ENCODE data around the gene GOLGA6B. TPM values are rescaled to one million over a fixed set of nuclear protein-coding genes. Genes with fewer than 3 reads are reported as not detected.
"Not testable (repeated sequence)": the region's sequence is repeated elsewhere in the genome, so short reads cannot be mapped to it uniquely, and the experiment has no call there.

The GOLGA6B gene
- total RNA-seq, 1 donor from 2014 or later = not detected

GRCh38 chr15:72663931-72664330 is 9.4 kb downstream of the GOLGA6B start:
- intact Hi-C loops (cut with DNase I); ATAC-seq; H3K36me3 ChIP-seq; H3K4me1 ChIP-seq; H3K27me3 ChIP-seq (ENCODE audit: low read depth); H3K9me3 ChIP-seq; DNase-seq; H3K4me3 ChIP-seq; H3K27ac ChIP-seq: not testable (repeated sequence)

DNA sequence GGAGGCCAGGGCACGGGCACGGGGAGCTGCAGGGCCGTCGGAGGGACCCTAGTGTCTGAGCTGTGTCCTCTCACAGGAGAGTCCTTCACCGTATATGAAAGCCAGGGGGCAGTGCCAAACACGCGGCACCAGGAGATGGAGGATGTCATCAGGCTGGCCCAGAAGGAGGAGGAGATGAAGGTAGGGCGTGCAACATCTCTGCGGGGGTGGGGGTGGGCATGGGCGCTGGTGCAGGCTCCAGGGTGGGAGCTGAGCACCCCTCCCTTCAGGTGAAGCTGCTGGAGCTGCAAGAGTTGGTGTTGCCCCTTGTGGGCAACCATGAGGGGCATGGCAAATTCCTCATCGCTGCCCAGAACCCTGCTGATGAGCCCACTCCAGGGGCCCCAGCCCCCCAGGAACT is 11.2 kb downstream of the GOLGA6B start:
- intact Hi-C loops (cut with DNase I); H3K27me3 ChIP-seq (ENCODE audit: low read depth); ATAC-seq; DNase-seq; H3K9me3 ChIP-seq; H3K4me3 ChIP-seq; H3K27ac ChIP-seq; H3K36me3 ChIP-seq; H3K4me1 ChIP-seq: not testable (repeated sequence)

DNA sequence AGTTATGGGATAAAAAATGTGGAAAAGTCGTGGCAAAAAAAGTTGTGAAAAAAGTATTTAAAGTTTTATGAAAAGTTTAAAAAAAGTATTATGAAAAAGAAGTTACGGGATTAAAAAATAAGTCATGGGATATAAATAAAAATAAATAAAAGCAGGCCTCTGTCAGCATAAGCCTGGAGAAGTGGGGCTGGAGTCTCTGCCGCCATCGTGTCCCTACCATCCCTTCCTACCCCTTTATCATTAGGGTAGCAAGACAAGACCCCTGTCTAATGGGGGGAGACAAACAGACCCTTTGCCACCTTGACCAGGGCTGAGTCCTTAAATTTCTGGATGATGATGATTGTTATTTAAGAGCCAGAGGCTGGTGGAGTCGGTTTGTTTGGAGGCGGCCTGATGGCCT is 15.3 kb downstream of the GOLGA6B start:
- H3K27ac ChIP-seq; H3K9me3 ChIP-seq; H3K36me3 ChIP-seq; H3K4me3 ChIP-seq; intact Hi-C loops (cut with DNase I); H3K4me1 ChIP-seq; H3K27me3 ChIP-seq (ENCODE audit: low read depth); DNase-seq: not testable (repeated sequence)
- ATAC-seq = peak in 1 of 2 donors; percentile 56

DNA sequence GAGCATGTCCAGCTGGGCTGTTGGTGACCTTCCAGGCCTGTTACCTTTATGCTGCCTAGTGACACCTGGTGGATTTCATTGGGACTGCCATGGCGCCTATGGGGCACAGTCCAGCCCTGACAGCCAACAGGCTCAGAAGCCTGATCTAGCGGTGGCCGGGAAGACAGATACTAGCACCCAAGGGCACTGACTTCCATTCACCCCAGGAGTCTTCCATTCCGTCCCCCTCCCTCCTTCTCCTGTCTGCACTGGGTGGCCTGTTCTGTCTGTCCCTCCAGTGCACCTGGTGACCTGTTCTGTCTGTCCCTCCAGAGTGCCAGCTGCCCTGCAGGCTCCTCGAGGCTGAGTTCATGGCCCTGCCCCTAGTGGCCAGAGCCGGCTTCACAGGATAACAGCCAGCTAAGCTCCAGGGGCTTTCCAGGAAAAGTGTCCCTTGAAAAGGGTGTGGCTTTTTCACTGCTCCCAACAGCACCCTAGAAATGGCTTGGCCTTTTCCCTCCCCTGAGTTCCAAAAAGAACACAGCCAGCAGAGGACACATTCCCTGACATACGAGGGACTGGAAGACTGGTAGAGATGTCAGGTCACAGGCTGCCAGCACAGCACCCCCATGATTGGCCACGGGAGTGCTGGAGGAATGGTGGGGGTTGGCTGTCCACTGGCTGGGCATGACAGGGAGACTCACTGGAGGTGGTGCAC is 16.3 kb downstream of the GOLGA6B start:
- DNase-seq (peak; percentile 89), ATAC-seq (peak; percentile 98 to 99)
- H3K27ac ChIP-seq; intact Hi-C loops (cut with DNase I); H3K36me3 ChIP-seq; H3K4me1 ChIP-seq; H3K9me3 ChIP-seq; H3K27me3 ChIP-seq (ENCODE audit: low read depth): not testable (repeated sequence)
- TF ChIP-seq, protein P1, sequence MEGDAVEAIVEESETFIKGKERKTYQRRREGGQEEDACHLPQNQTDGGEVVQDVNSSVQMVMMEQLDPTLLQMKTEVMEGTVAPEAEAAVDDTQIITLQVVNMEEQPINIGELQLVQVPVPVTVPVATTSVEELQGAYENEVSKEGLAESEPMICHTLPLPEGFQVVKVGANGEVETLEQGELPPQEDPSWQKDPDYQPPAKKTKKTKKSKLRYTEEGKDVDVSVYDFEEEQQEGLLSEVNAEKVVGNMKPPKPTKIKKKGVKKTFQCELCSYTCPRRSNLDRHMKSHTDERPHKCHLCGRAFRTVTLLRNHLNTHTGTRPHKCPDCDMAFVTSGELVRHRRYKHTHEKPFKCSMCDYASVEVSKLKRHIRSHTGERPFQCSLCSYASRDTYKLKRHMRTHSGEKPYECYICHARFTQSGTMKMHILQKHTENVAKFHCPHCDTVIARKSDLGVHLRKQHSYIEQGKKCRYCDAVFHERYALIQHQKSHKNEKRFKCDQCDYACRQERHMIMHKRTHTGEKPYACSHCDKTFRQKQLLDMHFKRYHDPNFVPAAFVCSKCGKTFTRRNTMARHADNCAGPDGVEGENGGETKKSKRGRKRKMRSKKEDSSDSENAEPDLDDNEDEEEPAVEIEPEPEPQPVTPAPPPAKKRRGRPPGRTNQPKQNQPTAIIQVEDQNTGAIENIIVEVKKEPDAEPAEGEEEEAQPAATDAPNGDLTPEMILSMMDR (IDR thresholded peaks at IDR 0.05) = peak; percentile 66
- peak overlapping the region; percentile 30 for H3K4me3 ChIP-seq

DNA sequence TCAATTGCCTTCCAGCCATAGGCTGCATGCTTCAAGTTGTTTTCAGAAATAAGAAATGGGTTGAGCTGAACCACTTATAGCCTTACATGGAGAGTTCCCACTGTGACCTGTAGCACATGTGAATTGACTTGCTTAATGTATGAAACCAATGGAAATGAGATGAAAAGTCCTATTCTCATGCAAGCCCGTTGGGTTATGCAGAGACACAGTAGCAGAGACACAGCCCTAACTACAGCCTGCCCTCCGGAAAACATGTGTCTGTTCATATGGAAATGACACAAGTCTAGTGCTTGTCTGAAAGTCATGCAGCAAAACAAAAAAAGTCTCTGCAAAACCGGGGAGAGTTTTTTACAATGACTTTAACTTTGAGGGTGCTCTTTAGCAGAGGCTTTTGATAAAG is 17.0 kb downstream of the GOLGA6B start:
- Histone ChIP-seq H3K27ac (no peak overlapping the region), H3K27me3 (ENCODE audit: low read depth) (peaks cover 7% of the 10 kb centered on the region), H3K36me3 (no peaks in the 10 kb centered on the region), H3K4me1 (peaks cover 4% of the 10 kb centered on the region), H3K9me3 (no peaks in the 10 kb centered on the region), H3K4me3 (no peak overlapping the region)
- intact Hi-C loops (cut with DNase I) = no loop called here
- ATAC-seq (no peak), DNase-seq (no peak)
- TF ChIP-seq, protein P1 (IDR thresholded peaks at IDR 0.05) = no peak

GRCh38 chr15:72676838-72677237 is 22.3 kb downstream of the GOLGA6B start:
- H3K27ac ChIP-seq = no peak overlapping the region
- intact Hi-C loops (cut with DNase I) = no loop called here
- peaks cover 23% of the 10 kb centered on the region for H3K27me3 ChIP-seq (ENCODE audit: low read depth)
- H3K36me3 ChIP-seq = no peaks in the 10 kb centered on the region
- ATAC-seq = no peak
- H3K9me3 ChIP-seq = no peaks in the 10 kb centered on the region
- H3K4me3 ChIP-seq = no peak overlapping the region
- DNase-seq = no peak
- TF ChIP-seq, protein P1 (IDR thresholded peaks at IDR 0.05) = no peak
- H3K4me1 ChIP-seq = no peaks in the 10 kb centered on the region

DNA sequence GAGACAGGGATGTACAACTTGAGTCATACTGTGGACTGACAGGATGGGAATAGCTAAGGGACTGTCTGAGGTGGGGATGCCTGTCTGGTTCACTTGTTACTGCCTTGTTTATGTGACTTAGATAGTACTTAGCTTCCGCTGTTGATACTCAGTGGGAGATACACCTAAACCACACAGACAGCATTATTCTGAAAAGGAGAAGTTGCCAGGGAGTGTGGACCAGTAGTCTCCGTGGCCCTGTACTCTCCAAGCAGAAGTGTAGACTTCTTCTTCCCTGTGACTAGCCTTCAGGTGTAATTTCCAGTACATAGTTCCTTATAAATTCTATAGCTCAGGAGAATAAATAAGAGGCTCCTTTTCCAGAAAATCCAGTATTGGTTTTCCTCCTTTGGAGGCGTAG is 26.4 kb downstream of the GOLGA6B start:
- TF ChIP-seq, protein P1 (IDR thresholded peaks at IDR 0.05) = no peak
- intact Hi-C loops (cut with DNase I) = no loop called here

More for the DNA sequence above, 26.4 kb downstream of the GOLGA6B start:
- H3K4me3 ChIP-seq = no peak overlapping the region
- peaks cover 18% of the 10 kb centered on the region for H3K27me3 ChIP-seq (ENCODE audit: low read depth)
- DNase-seq (no peak), ATAC-seq (no peak)
- H3K4me1 ChIP-seq = peaks cover 7% of the 10 kb centered on the region
- no peaks in the 10 kb centered on the region for H3K9me3 ChIP-seq
- no peaks in the 10 kb centered on the region for H3K36me3 ChIP-seq
- H3K27ac ChIP-seq = no peak overlapping the region
